Natural killer cell treated with Interleukin-12 subunit alpha and Interleukin-12 subunit beta and Interleukin-15 and Interleukin-18, amount 100 ng/mL, for 72 hours (primary cell): ENCODE measurements around the gene FOLR3. TPM values are rescaled to one million over a fixed set of nuclear protein-coding genes. Genes with fewer than 3 reads are reported as not detected.
"Not testable (repeated sequence)": the region's sequence is repeated elsewhere in the genome, so short reads cannot be mapped to it uniquely, and the experiment has no call there.

Experiments
- ATAC-seq, 2 donors: fragments of 150-1000 bp; cut with Tn5 transposase in 1 of 2; sonication (Bioruptor Pico), chemical (Tn5 transposase) in 1 of 2; 2 replicates each; pipeline ENCODE4 v1.10.0; 2021
- DNase-seq: peaks from one replicate; pipeline ENCODE4 v3.0.0; 2022; ENCODE audit warnings: low spot score
- H3K27ac Mint-ChIP-seq, 2 donors: 1 replicate in 1 of 2; 2 replicates in 1 of 2; pipeline ENCODE4 v1.8.0; 2022; ENCODE audit warnings: mixed read lengths in 2 of 2, mild to moderate bottlenecking in 1 of 2, moderate library complexity in 1 of 2
- H3K27me3 Mint-ChIP-seq, 2 donors: 1 replicate in 1 of 2; 2 replicates in 1 of 2; pipeline ENCODE4 v1.8.0; 2022; ENCODE audit warnings: mixed read lengths in 2 of 2
- H3K36me3 Mint-ChIP-seq: one replicate; pipeline ENCODE4 v1.8.0; 2022; ENCODE audit warnings: mixed read lengths
- H3K4me1 Mint-ChIP-seq, 2 donors: 1 replicate in 1 of 2; 2 replicates in 1 of 2; pipeline ENCODE4 v1.8.0; 2022; ENCODE audit warnings: low read depth in 2 of 2, mixed read lengths in 2 of 2, mild to moderate bottlenecking in 1 of 2
- H3K4me3 Mint-ChIP-seq: one replicate; pipeline ENCODE4 v1.8.0; 2022; ENCODE audit warnings: mixed read lengths
- H3K9me3 Mint-ChIP-seq: 2 replicates; pipeline ENCODE4 v1.8.0; 2022; ENCODE audit warnings: mixed read lengths
- total RNA-seq, 2 donors: library from RNA; stranded (reverse); gene quantifications; one replicate each; pipeline ENCODE4 v1.2.3, GENCODE V29; 2022

FOLR3 gene
- not detected for total RNA-seq

DNA sequence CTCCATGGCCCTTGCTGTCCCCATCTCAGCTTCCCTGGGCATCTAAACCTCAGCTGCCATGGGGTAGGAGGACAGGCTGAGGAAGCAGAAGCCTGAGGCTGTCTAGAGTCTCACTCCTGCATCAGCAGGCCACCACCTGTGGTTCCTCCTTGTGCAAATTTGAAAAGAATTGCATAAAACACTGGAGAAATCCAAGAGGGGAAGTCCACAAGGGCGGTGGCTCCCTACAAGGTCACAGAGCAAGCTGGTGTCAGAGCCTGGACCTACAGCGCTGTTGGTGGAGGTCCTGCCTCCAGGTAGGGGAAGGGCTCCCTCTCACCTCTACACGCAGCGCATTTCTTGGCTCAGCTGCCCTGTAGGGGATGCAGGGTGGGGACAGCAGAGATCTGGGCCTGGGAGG is at the start of gene FOLR3:
Gene FOLR3 (plus strand): TSS at position 253 of the 400 bp plus-strand sequence. CDS start 228 bp downstream, outside the sequence.
- peak; percentile 31 to 57 for ATAC-seq
- DNase-seq, H3K4me3 Mint-ChIP-seq, H3K36me3 Mint-ChIP-seq, H3K4me1 Mint-ChIP-seq, H3K27ac Mint-ChIP-seq, H3K9me3 Mint-ChIP-seq: not testable (repeated sequence)
- H3K27me3 Mint-ChIP-seq = peaks cover 11 to 14% of the 10 kb centered on the region in 2 donors

DNA sequence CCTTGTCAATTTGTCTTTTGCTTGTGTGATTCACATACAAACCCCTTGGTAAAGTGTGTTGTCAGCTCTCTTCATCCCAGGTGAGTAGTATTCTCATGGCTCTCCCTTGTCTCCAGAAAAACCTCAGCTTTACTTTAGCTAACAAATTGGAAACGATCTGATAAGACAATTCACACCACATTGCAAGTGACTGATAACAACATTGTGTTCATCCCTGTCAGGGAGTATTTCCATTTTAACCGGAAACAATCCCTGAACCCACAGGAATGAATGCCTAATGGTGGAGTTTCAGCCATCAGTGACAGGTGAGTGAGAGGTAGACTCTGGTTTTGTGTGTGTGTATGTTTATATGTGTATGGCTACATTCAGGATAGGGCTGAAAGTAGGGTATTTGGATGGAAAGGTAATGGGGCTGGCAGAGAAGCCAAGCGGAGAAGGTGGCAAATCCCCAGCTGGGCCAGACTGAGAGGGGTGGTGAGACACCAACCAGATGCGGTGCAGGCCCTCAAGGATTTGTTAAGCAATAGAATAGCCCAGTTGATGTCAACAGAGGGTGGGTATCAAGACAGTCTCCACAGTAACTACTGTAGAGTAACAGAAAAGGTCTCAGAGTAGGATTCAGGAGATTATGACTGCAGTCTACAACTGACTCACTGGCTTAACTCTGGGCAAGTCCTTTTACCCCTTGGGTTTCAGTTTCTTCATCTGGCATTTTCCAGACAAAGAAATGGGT is 47.3 kb upstream of the FOLR3 start:
- Mint-ChIP-seq H3K36me3 (no peaks in the 10 kb centered on the region), H3K9me3 (no peaks in the 10 kb centered on the region), H3K27me3 (no peaks in the 10 kb centered on the region), H3K4me3 (no peak overlapping the region), H3K4me1 (peaks cover 17 to 20% of the 10 kb centered on the region in 2 donors), H3K27ac (peak overlapping the region in 1 of 2 donors; percentile 0)
- DNase-seq (no peak), ATAC-seq (peak in 1 of 2 donors; percentile 41)

DNA sequence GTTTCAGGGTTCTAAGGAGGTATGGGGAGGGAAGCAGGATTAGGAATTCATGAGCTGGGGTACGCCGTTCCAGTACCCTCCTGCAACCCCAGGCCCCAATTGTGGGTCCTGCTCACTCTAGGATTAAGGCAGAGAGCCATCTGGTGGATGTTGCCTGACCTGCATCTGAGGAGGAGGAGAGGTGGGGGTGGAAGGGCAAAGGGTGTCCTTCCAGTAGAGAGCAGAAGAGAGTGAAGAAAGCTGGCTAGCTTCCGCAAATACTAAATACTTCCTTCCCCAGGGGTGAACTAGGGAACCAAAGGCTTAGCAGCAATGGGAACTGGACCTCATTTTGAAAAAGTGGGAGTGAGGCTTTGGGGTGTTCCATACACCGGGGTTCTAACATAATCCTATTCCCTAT is 44.2 kb upstream of the FOLR3 start:
- no peak overlapping the region for H3K27ac Mint-ChIP-seq
- DNase-seq (no peak), ATAC-seq (peak; percentile 75 to 86)
- H3K36me3 Mint-ChIP-seq = no peaks in the 10 kb centered on the region
- H3K4me3 Mint-ChIP-seq = no peak overlapping the region
- H3K4me1 Mint-ChIP-seq = peaks cover 10 to 13% of the 10 kb centered on the region in 2 donors
- H3K27me3 Mint-ChIP-seq = no peaks in the 10 kb centered on the region
- H3K9me3 Mint-ChIP-seq = no peaks in the 10 kb centered on the region

DNA sequence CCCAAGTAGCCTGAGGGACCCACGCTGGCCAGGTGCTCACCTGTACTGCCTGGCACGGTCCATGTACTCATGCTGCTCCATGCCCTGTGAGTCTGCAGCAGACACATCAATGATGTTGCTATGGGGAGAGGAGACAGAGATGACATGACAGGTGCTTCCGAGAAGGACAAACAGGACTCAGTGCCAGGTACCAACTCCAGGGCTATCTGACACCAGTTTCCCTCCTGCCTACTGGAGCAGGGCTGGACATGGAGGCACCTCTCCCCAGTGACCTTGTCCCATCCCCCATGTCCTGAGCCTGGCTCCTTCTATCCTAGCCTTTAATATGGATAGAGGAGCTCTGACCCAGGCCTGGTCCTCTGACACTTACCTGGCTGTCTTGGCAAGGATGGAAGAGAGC is 36.8 kb upstream of the FOLR3 start:
- H3K4me3 Mint-ChIP-seq = no peak overlapping the region
- H3K36me3 Mint-ChIP-seq = peaks cover 5% of the 10 kb centered on the region
- no peaks in the 10 kb centered on the region for H3K9me3 Mint-ChIP-seq
- H3K4me1 Mint-ChIP-seq = peaks cover 29 to 34% of the 10 kb centered on the region in 2 donors
- no peak for DNase-seq
- peak overlapping the region in 1 of 2 donors; percentile 29 for H3K27ac Mint-ChIP-seq
- no peak for ATAC-seq
- no peaks in the 10 kb centered on the region for H3K27me3 Mint-ChIP-seq

DNA sequence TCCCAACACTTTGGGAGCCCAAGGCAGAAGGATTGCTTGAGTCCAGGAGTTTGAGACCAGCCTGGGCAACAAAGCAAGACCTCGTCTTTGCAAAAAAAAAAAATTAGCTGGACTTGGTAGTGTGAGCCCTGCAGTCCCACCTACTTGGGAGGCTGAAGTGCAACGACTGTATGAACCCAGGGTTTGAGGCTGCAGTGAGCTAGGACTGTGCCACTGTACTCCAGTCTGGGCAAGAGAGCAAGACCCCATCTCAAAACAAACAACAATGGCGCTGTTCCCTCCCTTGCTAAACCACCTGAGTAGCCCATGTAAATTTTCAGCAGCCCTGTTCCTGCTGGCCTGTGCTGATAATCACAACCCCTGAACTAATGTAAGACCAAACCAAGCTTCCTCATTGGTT is 35.5 kb upstream of the FOLR3 start:
- DNase-seq = no peak
- peaks cover 37 to 43% of the 10 kb centered on the region in 2 donors for H3K4me1 Mint-ChIP-seq
- no peaks in the 10 kb centered on the region for H3K27me3 Mint-ChIP-seq
- H3K36me3 Mint-ChIP-seq = peaks cover 5% of the 10 kb centered on the region
- ATAC-seq = no peak
- H3K4me3 Mint-ChIP-seq = no peak overlapping the region
- no peaks in the 10 kb centered on the region for H3K9me3 Mint-ChIP-seq
- H3K27ac Mint-ChIP-seq = peak overlapping the region in 1 of 2 donors; percentile 91

DNA sequence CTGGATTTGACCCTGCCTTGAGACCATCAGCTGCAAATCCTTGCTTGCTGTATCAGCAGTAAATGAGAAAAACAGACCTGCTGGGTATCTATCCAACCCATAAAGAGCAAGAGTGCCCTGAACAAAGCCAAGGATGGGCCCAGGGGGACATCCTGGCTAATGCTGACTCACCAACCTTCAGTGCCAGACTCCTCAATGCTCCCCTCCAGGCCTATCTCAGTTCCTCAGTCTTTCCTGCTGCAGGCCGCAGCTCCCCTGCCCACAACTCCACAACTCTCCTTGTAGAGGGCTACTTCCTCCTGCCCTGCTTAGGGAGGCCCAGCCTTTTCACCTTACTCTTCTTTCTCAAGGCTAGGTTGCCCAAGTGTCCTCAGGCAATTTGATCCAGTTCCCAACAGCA is 35.1 kb upstream of the FOLR3 start:
- H3K4me1 Mint-ChIP-seq = peaks cover 37 to 43% of the 10 kb centered on the region in 2 donors
- DNase-seq (no peak), ATAC-seq (no peak)
- H3K27me3 Mint-ChIP-seq = no peaks in the 10 kb centered on the region
- H3K4me3 Mint-ChIP-seq = no peak overlapping the region
- peaks cover 5% of the 10 kb centered on the region for H3K36me3 Mint-ChIP-seq
- peak overlapping the region; percentile 91 to 92 for H3K27ac Mint-ChIP-seq
- no peaks in the 10 kb centered on the region for H3K9me3 Mint-ChIP-seq

DNA sequence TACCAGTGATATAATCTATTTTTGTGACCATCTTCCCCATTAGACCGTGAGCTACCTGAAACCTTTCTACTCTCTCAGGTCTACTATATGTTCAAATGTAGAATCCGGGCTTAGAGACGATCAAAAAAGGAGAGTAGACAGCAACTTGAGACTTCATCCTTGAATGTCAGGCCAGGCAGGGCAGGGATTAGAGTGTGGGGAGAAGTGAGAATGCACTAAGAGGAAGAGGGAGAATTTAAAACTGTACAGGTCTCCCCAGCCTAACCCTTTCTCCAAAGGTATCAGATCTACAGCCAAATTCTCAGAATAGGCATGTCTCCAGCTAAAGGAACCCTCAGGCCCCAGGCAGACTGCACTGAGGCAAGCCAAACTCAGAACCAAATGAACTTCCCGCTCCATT is 33.4 kb upstream of the FOLR3 start:
- H3K4me1 Mint-ChIP-seq = peaks cover 37 to 43% of the 10 kb centered on the region in 2 donors
- no peaks in the 10 kb centered on the region for H3K9me3 Mint-ChIP-seq
- H3K36me3 Mint-ChIP-seq = peaks cover 5% of the 10 kb centered on the region
- H3K27me3 Mint-ChIP-seq = no peaks in the 10 kb centered on the region
- DNase-seq (no peak), ATAC-seq (no peak)
- peak overlapping the region; percentile 99 for H3K4me3 Mint-ChIP-seq
- H3K27ac Mint-ChIP-seq = peak overlapping the region; percentile 91 to 92

DNA sequence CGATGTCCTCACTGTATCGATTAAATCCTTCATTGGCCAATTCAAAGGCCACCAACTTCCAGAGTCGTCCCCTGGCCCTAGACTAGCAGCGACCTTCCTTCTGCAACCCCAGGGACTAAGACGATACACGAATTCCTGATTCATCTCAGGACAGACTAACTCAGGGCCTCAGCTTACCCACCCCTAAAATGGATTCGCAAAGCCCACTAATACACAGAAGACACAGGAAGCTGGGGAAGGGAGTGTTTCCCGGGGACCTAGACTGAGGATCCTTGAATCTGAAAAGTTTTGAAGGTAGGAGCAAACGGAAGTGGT is 32.9 kb upstream of the FOLR3 start:
- Mint-ChIP-seq H3K36me3 (peaks cover 5% of the 10 kb centered on the region), H3K4me1 (peaks cover 37 to 43% of the 10 kb centered on the region in 2 donors), H3K27ac (peak overlapping the region; percentile 91 to 92), H3K9me3 (no peaks in the 10 kb centered on the region), H3K27me3 (no peaks in the 10 kb centered on the region), H3K4me3 (peak overlapping the region; percentile 99)
- DNase-seq (no peak), ATAC-seq (no peak)

DNA sequence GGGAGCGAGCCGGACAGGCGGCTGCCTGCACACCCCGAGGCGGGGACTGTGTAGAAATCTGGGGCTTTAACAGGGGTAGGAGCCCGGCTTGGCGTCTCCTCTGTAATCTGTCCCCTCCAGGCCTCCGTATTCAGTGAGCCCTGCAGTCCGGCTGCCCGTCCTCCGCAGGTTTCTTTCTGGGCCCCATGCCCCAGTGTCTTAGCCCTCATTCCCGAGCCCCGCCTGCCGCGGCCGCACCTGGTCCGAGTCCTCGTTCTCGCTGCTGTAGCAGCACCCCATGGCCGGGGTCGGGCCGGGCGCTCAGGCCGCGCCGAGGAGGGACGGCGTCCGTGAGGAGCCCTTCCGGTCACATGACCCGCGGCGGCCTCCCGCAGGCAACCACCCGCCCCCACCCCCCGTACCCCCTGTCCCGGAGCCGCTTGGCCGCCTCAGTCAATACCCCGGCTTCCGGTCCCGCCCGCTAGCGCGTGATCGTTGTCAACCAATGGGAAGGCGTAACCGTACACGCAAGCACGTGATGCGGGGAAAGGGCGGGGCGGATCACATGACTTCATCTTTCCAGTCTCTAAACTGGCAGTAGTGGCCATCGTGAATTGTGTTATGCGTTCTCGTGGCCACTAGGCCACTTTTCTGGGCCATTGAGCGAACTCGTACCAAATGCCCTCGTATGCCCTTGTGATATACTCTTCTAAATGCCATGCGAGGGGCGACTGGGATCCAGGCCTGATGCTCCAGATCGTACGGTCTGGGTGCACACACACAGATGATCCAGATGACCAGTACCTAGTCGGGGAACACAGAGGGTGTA is 32.4 kb upstream of the FOLR3 start, which contains the start of gene LAMTOR1:
Gene LAMTOR1 (minus strand): TSS at position 352 of the 808 bp plus-strand sequence. CDS start 73 bp downstream, at position 279.
- DNase-seq = peak; percentile 99
- no peaks in the 10 kb centered on the region for H3K9me3 Mint-ChIP-seq
- peak; percentile 98 for ATAC-seq
- H3K36me3 Mint-ChIP-seq = peaks cover 5% of the 10 kb centered on the region
- H3K27ac Mint-ChIP-seq = peak within 1 kb of the TSS; percentile 91 to 92
- H3K27me3 Mint-ChIP-seq = no peaks in the 10 kb centered on the region
- H3K4me1 Mint-ChIP-seq = peaks cover 37 to 38% of the 10 kb centered on the region in 2 donors
- peak within 1 kb of the TSS; percentile 99 for H3K4me3 Mint-ChIP-seq

DNA sequence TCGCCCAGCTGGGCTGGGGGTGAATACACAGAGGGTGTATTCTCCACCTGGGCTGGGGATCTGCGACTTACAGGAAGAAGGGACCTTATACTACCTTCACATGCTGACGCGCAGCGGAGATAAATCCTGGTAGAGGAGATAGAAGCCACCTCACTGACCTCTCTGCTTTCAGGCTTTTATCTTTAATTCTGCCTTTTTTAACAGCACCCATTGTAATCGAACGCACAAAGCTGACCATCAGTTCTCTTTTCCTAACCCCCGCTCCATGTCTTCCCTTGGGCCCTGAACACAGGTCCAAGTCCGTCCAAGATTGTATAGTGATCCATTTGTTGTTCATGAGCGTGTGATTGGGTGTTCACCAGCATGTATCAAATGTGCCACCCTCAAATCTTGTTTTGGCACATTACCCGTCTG is 31.8 kb upstream of the FOLR3 start:
- DNase-seq (no peak), ATAC-seq (no peak)
- Mint-ChIP-seq H3K27ac (peak overlapping the region; percentile 91 to 92), H3K27me3 (no peaks in the 10 kb centered on the region), H3K4me3 (peak overlapping the region; percentile 99), H3K9me3 (no peaks in the 10 kb centered on the region), H3K4me1 (peaks cover 36 to 37% of the 10 kb centered on the region in 2 donors), H3K36me3 (peaks cover 5% of the 10 kb centered on the region)

DNA sequence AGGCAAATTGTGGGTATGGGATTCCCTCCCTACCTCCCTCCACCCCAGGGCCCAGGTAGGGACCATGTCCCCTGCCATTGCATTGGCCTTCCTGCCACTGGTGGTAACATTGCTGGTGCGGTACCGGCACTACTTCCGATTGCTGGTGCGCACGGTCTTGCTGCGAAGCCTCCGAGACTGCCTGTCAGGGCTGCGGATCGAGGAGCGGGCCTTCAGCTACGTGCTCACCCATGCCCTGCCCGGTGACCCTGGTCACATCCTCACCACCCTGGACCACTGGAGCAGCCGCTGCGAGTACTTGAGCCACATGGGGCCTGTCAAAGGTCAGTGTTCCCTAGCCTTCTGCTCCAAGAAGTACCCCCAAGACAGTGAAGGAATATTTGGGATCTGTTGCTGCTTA is 29.6 kb upstream of the FOLR3 start, which contains the start of gene TOMT:
Gene TOMT (plus strand): TSS at position 37 of the 400 bp plus-strand sequence. CDS start 28 bp downstream, at position 65.
- ATAC-seq (no peak), DNase-seq (no peak)
- Mint-ChIP-seq H3K4me3 (no peak within 1 kb of the TSS), H3K36me3 (peaks cover 11% of the 10 kb centered on the region), H3K27me3 (no peaks in the 10 kb centered on the region), H3K27ac (peak within 1 kb of the TSS; percentile 91 to 92), H3K4me1 (peaks cover 32 to 36% of the 10 kb centered on the region in 2 donors), H3K9me3 (no peaks in the 10 kb centered on the region)

DNA sequence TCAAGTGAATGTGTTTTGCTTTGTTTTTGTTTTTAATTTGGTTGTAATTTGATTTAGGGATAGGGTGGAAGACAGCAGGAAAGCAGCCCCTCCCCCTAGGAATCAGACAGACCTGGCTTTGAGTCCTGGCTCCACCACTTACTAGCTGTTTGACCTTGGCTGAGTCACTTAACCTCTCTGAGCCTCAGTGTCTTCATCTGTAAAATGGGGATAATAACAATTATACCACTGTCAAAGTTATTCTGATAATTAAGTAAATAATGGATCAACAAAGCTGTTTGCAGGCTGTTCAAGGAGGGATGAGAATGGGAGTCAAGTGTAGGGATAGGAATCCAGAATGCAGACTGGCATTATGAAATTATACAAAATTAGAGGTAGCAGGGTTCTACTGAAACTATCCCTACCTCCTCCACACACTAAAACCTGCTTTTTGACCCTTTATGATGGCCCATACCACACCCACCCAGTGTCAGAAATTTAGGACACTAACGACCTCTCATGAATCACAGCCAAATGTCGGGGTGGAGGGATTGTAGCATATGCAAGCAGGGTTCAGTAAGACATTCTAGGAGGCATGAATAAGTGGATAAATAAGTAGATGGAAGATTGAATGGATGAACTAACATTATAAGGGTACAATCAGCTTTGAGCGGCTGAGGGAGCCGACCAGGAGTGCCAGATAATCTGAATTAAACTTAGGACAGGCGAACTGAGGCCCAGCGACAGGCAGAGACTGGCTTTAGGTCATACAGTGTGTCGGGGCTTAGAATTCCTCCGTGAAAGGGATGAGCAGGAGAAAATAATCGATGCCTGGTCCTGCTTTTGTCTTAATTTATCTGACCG is 24.0 kb upstream of the FOLR3 start:
- ATAC-seq = no peak
- Mint-ChIP-seq H3K36me3 (peaks cover 6% of the 10 kb centered on the region), H3K4me3 (peak overlapping the region; percentile 88)

More for the DNA sequence above, 24.0 kb upstream of the FOLR3 start:
- Mint-ChIP-seq H3K27me3 (peaks cover 9 to 10% of the 10 kb centered on the region in 2 donors), H3K9me3 (no peaks in the 10 kb centered on the region), H3K27ac (peak overlapping the region; percentile 94 to 95), H3K4me1 (peaks cover 21 to 30% of the 10 kb centered on the region in 2 donors)
- DNase-seq = no peak
